22Rv1 (cell line): ENCODE measurements around the gene ATP1A1.

Source experiments
- ZFX ChIP-seq: fragments of 450-650 bp; IDR thresholded peaks from 2 replicates; pipeline ENCODE4 v1.6.1; 2017; ENCODE audit warnings: antibody characterized with exemption, borderline replicate concordance
- TF ChIP-seq, protein P1 (sequence below): fragments of 450-650 bp; IDR thresholded peaks from 2 replicates; pipeline ENCODE4 v1.5.1; 2017; ENCODE audit warnings: mild to moderate bottlenecking

DNA sequence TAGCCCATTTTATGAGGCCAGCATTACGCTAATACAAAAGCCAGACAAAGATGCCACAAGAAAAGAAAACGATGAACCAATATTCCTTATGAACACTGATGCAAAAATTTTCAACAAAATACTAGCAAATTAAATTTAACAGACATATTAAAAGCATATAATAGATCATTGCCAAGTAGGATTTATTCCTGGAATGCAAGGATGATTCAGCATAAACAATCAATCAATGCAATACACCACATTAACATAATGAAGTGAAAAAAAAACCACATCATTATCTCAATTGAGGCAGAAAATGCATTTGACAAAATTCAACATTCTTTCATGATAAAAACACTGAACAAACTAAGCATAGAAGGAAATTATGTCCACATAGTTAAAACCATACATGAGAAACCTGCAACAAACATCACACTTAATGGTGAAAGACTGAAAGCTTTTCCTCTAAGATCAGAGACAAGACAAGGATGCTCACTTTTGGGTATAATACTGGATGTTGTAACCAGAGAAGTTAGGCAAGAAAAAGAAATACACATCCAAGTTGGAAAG is 22.9 kb upstream of the ATP1A1 start:
- TF ChIP-seq, protein P1, sequence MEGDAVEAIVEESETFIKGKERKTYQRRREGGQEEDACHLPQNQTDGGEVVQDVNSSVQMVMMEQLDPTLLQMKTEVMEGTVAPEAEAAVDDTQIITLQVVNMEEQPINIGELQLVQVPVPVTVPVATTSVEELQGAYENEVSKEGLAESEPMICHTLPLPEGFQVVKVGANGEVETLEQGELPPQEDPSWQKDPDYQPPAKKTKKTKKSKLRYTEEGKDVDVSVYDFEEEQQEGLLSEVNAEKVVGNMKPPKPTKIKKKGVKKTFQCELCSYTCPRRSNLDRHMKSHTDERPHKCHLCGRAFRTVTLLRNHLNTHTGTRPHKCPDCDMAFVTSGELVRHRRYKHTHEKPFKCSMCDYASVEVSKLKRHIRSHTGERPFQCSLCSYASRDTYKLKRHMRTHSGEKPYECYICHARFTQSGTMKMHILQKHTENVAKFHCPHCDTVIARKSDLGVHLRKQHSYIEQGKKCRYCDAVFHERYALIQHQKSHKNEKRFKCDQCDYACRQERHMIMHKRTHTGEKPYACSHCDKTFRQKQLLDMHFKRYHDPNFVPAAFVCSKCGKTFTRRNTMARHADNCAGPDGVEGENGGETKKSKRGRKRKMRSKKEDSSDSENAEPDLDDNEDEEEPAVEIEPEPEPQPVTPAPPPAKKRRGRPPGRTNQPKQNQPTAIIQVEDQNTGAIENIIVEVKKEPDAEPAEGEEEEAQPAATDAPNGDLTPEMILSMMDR, result no peak
- no peak for TF ChIP-seq ZFX
